GM18505 (cell line): ENCODE results near the gene ZBTB49.

Source experiments
- ATAC-seq: cut with Tn5 transposase; IDR thresholded peaks from one replicate; pipeline ENCODE4 v1.9.1; 2021; ENCODE audit not compliant: unreplicated experiment
- POLR2A ChIP-seq: IDR thresholded peaks from 4 replicates; pipeline ENCODE4 v1.6.1; 2011; ENCODE audit warnings: borderline replicate concordance; ENCODE audit not compliant: insufficient read depth, insufficient read length; ENCODE audit errors: extremely low read depth

The ZBTB49 gene

DNA sequence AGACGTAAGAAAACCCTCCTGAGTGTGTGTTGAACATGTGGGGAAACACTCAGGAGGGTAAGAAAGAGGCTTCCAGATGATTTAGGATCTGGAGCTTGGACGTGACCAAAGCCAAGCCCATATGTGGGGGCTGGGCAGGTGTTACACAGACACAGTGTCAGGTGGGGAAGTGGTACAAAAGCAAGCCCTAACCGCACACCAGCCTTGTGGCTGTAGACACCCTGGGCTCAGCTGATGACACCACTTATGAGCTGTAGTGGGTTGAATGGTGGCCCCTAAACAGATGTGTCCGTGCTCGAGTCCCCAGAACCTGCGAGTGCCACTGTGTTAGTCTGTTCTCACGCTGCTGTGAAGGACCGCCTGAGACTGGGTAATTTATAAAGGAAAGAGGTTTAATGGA is 71.8 kb downstream of the ZBTB49 start:
- ATAC-seq = no peak
- no peak for TF ChIP-seq POLR2A

DNA sequence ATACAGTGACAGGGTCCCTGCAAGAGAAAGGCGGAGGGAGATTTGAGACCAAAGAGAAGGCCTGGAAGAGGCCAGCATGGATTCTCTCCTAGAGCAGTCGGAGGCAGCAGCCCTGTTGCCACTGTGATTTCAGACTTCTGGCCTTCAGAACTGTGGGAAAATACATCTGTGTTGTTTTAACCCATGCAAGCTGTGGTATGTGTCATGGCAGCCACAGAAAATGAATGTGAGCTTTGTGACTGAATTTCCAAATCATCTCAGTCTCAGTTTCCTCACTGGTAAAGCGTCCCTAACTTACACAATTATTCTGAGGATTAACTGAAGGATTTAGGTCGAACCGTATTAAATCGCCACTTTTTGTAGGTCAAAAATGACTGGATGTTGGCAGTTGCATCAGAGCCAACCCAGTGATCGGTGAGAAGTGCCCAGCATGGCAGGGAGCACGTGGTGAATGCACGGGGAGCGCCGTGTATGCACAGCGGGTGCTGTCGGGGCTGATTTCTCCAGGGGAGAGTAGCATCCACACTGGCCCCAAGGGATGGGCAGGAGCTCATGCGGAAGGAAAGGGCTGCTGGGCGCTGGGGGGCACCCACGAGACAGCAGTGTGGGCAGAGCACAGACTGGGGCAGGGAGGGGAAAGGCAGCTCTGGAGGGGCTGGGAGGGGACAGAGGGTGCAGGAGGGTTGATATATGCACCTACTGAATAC is 73.1 kb downstream of the ZBTB49 start:
- no peak for ATAC-seq
- no peak for TF ChIP-seq POLR2A

DNA sequence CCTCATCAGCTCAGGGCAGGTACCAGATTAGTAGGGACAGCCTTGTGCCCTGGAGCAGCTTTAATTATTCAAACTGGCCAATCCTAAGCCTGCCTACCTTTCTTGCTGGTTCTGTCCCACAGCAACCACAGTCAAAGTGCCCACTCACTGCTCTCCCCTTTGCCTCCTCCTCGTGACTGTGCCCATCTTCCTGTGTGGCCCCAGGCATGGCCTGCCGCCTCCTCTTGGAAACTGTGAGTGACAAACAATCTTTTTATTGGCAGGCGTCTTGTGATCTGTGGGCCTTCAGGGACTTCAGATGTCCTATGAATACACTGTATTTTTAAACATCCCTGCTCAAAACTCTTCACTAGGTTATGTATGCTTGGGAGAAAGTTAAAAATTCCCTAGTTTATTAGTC is 74.0 kb downstream of the ZBTB49 start:
- ATAC-seq = no peak
- no peak for TF ChIP-seq POLR2A

DNA sequence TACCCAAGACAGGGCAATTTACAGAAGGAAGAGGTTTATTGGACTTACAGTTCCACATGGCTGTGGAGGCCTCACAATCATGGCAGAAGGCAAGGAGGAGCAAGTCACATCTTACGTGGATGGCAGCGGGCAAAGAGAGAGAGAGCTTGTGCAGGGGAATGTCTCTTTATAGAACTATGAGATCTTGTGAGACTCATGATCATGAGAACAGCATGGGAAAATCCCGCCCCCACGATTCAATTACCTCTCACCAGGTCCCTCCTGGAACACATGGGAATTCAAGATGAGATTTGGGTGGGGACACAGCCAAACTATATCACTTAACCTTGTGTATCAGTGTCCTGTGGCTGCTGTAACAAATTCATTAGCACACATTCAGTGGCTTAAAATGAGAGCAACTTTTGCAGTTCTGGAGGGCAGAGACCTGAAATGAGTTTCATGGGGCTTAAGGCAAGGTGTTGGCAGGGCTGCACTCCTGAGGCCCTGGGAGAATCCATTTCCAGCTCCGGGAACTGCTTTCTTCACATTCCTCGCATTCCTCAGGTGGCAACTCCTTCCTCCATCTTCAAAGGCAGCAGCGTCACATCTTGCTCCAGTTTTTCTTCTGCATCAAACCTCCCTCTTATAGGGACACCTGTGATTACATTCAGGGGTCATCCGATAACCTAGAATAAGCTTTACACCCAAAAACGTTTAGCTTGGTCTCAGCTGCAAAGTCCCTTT is 74.6 kb downstream of the ZBTB49 start:
- TF ChIP-seq POLR2A = no peak
- ATAC-seq = no peak

DNA sequence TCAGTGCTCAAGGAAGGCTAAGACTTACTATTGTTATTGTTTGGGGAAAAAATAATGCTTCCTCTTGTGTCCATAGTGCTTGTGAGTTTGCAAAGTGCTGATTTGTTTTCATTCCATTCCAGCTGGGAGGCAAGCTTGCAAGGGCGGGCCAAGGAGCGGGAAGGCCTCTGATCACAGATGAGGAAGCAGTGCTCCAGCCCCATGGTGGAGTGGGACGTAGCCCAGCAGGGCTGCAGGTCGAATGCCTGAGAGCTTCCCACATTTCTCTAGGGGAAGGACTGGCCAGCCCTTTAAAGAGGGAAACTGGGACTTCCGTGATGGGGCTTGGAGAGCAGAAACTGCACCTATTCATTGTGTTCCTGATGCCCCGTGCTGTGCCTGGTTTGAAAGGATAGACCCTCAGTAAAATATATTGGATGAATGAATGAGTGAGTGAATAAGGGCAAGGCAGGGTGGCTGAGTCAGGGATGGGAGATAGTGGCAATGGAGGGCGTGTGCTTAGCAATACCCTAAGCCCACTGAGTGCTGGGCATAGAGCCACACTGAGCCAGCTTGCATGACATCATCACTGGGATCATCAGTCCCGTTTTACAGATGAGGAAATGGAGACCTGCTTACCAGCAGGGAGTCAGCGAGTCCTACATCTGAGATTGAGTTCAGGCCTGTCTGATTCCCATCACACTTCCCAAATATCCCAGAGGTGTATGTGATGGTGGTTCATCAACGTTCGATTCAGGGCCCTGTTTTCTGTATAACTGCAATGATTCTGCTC is 78.9 kb downstream of the ZBTB49 start:
- no peak for TF ChIP-seq POLR2A
- ATAC-seq = no peak
